GM12878 (cell line): ENCODE measurements around the gene BRCA2. TPM values are rescaled to one million over a fixed set of nuclear protein-coding genes. Genes with fewer than 3 reads are reported as not detected.
A peak's percentile ranks its signal among the peaks of the same experiment; 100 is the strongest.

Source experiments
- DPF2 ChIP-seq: fragments of 450-650 bp; IDR thresholded peaks from 2 replicates; pipeline ENCODE4 v1.6.1; 2017; ENCODE audit warnings: mild to moderate bottlenecking
- EGR1 ChIP-seq, 2 experiments: IDR thresholded peaks; 1 replicate in 1 of 2; 2 replicates in 1 of 2; pipeline ENCODE4 v1.6.1; 2011 to 2012; ENCODE audit warnings: low read depth in 2 of 2, low read length in 2 of 2, borderline replicate concordance in 1 of 2, mild to moderate bottlenecking in 1 of 2, moderate library complexity in 1 of 2
- MTA2 ChIP-seq: fragments of 450-650 bp; IDR thresholded peaks from 2 replicates; pipeline ENCODE4 v1.6.1; 2016; ENCODE audit warnings: low read depth, mild to moderate bottlenecking, moderate library complexity
- NR2F1 ChIP-seq: fragments of 450-650 bp; conservative IDR thresholded peaks from 2 replicates; pipeline ENCODE4 v1.6.1; 2017; ENCODE audit warnings: mild to moderate bottlenecking
- RAD51 ChIP-seq: fragments of 450-650 bp; IDR thresholded peaks from 2 replicates; pipeline ENCODE4 v1.6.1; 2016; ENCODE audit warnings: moderate library complexity, mild to moderate bottlenecking, inconsistent platforms
- RB1 ChIP-seq: fragments of 450-650 bp; formaldehyde crosslinking; IDR thresholded peaks from 2 replicates; pipeline ENCODE4 v1.6.1; 2017; ENCODE audit warnings: mild to moderate bottlenecking, borderline replicate concordance
- RELA ChIP-seq: fragments of 450-650 bp; IDR thresholded peaks from 2 replicates; pipeline ENCODE4 v1.8.0; 2014; ENCODE audit warnings: borderline replicate concordance; ENCODE audit not compliant: partially characterized antibody
- SUZ12 ChIP-seq: fragments of 200-600 bp; sonication (generic); IDR thresholded peaks from one replicate; pipeline ENCODE4 v1.6.1; 2018; ENCODE audit warnings: antibody characterized with exemption, mild to moderate bottlenecking; ENCODE audit not compliant: unreplicated experiment
- ZNF24 ChIP-seq: fragments of 450-650 bp; IDR thresholded peaks from 2 replicates; pipeline ENCODE4 v1.6.1; 2017; ENCODE audit warnings: antibody characterized with exemption, mild to moderate bottlenecking
- polyA plus RNA-seq, 11 experiments: library from polyadenylated mRNA; depleted of rRNA in 4 of 11; unstranded in 6 of 11; stranded (reverse) in 5 of 11; fragments of >200 nt; fragmentation: Nextera tagmentation in 4 of 11; fragmentation: Illumina TruSeq in 1 of 11; extraction: Ambion mirVana in 4 of 11; extraction: Trizol in 1 of 11; gene quantifications; 1 replicate in 1 of 11; 2 replicates in 10 of 11; pipeline versions ENCODE4 v1.2.1 to v1.2.3, GENCODE V29; 2011 to 2016; ENCODE audit warnings: inconsistent platforms in 2 of 11, missing spikeins in 2 of 11, low read depth in 1 of 11
- total RNA-seq, 4 experiments: library from RNA; depleted of rRNA in 3 of 4; stranded (reverse); fragments of >200 nt in 3 of 4; fragmentation: Illumina TruSeq in 1 of 4; extraction: Trizol in 1 of 4; gene quantifications; 2 replicates each; pipeline versions ENCODE4 v1.2.1 to v1.2.3, GENCODE V29; 2013 to 2021
- TF ChIP-seq, protein P1 (sequence below): fragments of 450-650 bp; formaldehyde crosslinking; IDR thresholded peaks from 2 replicates; pipeline ENCODE4 v1.4.0; 2020; ENCODE audit warnings: mild to moderate bottlenecking, moderate library complexity
- TF ChIP-seq, protein P2 (sequence below): fragments of 450-650 bp; IDR thresholded peaks from 2 replicates; pipeline ENCODE4 v1.6.1; 2017; ENCODE audit warnings: low read depth, mild to moderate bottlenecking, moderate library complexity
- TF ChIP-seq, protein P3 (sequence below): fragments of 450-650 bp; conservative IDR thresholded peaks from 2 replicates; pipeline ENCODE4 v1.6.1; 2017; ENCODE audit warnings: mild to moderate bottlenecking, moderate library complexity
- TF ChIP-seq, protein P4 (sequence below): fragments of 450-650 bp; IDR thresholded peaks from 2 replicates; pipeline ENCODE4 v1.6.1; 2017; ENCODE audit warnings: borderline replicate concordance
- TF ChIP-seq, protein P5 (sequence below): fragments of 450-650 bp; IDR thresholded peaks from 2 replicates; pipeline ENCODE4 v1.6.1; 2014; ENCODE audit warnings: mild to moderate bottlenecking

The BRCA2 gene
- total and polyA plus RNA-seq, 10 of the 15 experiments (the other 5 are each of a cell fraction or from before 2014, with no cell fraction given), result 7.6 to 42.2 (median 23.9) TPM

DNA sequence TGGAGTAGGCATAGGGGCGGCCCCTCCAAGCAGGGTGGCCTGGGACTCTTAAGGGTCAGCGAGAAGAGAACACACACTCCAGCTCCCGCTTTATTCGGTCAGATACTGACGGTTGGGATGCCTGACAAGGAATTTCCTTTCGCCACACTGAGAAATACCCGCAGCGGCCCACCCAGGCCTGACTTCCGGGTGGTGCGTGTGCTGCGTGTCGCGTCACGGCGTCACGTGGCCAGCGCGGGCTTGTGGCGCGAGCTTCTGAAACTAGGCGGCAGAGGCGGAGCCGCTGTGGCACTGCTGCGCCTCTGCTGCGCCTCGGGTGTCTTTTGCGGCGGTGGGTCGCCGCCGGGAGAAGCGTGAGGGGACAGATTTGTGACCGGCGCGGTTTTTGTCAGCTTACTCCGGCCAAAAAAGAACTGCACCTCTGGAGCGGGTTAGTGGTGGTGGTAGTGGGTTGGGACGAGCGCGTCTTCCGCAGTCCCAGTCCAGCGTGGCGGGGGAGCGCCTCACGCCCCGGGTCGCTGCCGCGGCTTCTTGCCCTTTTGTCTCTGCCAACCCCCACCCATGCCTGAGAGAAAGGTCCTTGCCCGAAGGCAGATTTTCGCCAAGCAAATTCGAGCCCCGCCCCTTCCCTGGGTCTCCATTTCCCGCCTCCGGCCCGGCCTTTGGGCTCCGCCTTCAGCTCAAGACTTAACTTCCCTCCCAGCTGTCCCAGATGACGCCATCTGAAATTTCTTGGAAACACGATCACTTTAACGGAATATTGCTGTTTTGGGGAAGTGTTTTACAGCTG, at the start of gene BRCA2, which contains the start of gene ZAR1L (continued):
- TF ChIP-seq, protein P1, sequence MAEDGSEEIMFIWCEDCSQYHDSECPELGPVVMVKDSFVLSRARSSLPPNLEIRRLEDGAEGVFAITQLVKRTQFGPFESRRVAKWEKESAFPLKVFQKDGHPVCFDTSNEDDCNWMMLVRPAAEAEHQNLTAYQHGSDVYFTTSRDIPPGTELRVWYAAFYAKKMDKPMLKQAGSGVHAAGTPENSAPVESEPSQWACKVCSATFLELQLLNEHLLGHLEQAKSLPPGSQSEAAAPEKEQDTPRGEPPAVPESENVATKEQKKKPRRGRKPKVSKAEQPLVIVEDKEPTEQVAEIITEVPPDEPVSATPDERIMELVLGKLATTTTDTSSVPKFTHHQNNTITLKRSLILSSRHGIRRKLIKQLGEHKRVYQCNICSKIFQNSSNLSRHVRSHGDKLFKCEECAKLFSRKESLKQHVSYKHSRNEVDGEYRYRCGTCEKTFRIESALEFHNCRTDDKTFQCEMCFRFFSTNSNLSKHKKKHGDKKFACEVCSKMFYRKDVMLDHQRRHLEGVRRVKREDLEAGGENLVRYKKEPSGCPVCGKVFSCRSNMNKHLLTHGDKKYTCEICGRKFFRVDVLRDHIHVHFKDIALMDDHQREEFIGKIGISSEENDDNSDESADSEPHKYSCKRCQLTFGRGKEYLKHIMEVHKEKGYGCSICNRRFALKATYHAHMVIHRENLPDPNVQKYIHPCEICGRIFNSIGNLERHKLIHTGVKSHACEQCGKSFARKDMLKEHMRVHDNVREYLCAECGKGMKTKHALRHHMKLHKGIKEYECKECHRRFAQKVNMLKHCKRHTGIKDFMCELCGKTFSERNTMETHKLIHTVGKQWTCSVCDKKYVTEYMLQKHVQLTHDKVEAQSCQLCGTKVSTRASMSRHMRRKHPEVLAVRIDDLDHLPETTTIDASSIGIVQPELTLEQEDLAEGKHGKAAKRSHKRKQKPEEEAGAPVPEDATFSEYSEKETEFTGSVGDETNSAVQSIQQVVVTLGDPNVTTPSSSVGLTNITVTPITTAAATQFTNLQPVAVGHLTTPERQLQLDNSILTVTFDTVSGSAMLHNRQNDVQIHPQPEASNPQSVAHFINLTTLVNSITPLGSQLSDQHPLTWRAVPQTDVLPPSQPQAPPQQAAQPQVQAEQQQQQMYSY (CRISPR knock-in tag), result no peak
- TF ChIP-seq, protein P2, sequence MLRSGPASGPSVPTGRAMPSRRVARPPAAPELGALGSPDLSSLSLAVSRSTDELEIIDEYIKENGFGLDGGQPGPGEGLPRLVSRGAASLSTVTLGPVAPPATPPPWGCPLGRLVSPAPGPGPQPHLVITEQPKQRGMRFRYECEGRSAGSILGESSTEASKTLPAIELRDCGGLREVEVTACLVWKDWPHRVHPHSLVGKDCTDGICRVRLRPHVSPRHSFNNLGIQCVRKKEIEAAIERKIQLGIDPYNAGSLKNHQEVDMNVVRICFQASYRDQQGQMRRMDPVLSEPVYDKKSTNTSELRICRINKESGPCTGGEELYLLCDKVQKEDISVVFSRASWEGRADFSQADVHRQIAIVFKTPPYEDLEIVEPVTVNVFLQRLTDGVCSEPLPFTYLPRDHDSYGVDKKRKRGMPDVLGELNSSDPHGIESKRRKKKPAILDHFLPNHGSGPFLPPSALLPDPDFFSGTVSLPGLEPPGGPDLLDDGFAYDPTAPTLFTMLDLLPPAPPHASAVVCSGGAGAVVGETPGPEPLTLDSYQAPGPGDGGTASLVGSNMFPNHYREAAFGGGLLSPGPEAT, result no peak
- peak; percentile 94 for TF ChIP-seq RAD51
- TF ChIP-seq EGR1 (IDR thresholded peaks at IDR 0.05; ENCODE audit: borderline replicate concordance in 1 of 2, low read depth in 2 of 2, low read length in 2 of 2), result peak; percentile 16 to 94; a peak in 1 of 3 replicates
- 0 out of 2 replicates have a peak, but pooled peaks have one; percentile 18 for TF ChIP-seq MTA2
- TF ChIP-seq, protein P3, sequence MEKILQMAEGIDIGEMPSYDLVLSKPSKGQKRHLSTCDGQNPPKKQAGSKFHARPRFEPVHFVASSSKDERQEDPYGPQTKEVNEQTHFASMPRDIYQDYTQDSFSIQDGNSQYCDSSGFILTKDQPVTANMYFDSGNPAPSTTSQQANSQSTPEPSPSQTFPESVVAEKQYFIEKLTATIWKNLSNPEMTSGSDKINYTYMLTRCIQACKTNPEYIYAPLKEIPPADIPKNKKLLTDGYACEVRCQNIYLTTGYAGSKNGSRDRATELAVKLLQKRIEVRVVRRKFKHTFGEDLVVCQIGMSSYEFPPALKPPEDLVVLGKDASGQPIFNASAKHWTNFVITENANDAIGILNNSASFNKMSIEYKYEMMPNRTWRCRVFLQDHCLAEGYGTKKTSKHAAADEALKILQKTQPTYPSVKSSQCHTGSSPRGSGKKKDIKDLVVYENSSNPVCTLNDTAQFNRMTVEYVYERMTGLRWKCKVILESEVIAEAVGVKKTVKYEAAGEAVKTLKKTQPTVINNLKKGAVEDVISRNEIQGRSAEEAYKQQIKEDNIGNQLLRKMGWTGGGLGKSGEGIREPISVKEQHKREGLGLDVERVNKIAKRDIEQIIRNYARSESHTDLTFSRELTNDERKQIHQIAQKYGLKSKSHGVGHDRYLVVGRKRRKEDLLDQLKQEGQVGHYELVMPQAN, result peak; percentile 99
- TF ChIP-seq RELA, result peak; percentile 48
- TF ChIP-seq RB1, result peak; percentile 94; the same call in 1 of the 2 replicates
- TF ChIP-seq SUZ12, result no peak
- TF ChIP-seq, protein P4, sequence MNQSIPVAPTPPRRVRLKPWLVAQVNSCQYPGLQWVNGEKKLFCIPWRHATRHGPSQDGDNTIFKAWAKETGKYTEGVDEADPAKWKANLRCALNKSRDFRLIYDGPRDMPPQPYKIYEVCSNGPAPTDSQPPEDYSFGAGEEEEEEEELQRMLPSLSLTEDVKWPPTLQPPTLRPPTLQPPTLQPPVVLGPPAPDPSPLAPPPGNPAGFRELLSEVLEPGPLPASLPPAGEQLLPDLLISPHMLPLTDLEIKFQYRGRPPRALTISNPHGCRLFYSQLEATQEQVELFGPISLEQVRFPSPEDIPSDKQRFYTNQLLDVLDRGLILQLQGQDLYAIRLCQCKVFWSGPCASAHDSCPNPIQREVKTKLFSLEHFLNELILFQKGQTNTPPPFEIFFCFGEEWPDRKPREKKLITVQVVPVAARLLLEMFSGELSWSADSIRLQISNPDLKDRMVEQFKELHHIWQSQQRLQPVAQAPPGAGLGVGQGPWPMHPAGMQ, result no peak
- TF ChIP-seq ZNF24, result no peak
- TF ChIP-seq, protein P5, sequence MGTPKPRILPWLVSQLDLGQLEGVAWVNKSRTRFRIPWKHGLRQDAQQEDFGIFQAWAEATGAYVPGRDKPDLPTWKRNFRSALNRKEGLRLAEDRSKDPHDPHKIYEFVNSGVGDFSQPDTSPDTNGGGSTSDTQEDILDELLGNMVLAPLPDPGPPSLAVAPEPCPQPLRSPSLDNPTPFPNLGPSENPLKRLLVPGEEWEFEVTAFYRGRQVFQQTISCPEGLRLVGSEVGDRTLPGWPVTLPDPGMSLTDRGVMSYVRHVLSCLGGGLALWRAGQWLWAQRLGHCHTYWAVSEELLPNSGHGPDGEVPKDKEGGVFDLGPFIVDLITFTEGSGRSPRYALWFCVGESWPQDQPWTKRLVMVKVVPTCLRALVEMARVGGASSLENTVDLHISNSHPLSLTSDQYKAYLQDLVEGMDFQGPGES, result no peak
- TF ChIP-seq NR2F1, result 0 out of 2 replicates have a peak, but pooled peaks have one; percentile 38
- TF ChIP-seq DPF2, result peak; percentile 67; the same call in 1 of the 2 replicates
